Stimulated activated CD4-positive, alpha-beta T cell treated with anti-CD3 and anti-CD28 coated beads, TNF-alpha, amount 100 ng/mL, for 1 hour (primary cell): ENCODE measurements around the gene PRRC2B.

Source experiments
- DNase-seq, 3 donors: peaks; one replicate each; pipeline ENCODE4 v3.0.0-alpha.2; 2020; ENCODE audit warnings: low read depth in 3 of 3, low spot score in 1 of 3

Gene PRRC2B

GRCh38 chr9:131407717-131408195 is 13.9 kb downstream of the PRRC2B start:
- no peak for DNase-seq

GRCh38 chr9:131409458-131409992 is 15.6 kb downstream of the PRRC2B start:
- no peak for DNase-seq

GRCh38 chr9:131410044-131410491 is 16.2 kb downstream of the PRRC2B start:
- DNase-seq, result no peak

DNA sequence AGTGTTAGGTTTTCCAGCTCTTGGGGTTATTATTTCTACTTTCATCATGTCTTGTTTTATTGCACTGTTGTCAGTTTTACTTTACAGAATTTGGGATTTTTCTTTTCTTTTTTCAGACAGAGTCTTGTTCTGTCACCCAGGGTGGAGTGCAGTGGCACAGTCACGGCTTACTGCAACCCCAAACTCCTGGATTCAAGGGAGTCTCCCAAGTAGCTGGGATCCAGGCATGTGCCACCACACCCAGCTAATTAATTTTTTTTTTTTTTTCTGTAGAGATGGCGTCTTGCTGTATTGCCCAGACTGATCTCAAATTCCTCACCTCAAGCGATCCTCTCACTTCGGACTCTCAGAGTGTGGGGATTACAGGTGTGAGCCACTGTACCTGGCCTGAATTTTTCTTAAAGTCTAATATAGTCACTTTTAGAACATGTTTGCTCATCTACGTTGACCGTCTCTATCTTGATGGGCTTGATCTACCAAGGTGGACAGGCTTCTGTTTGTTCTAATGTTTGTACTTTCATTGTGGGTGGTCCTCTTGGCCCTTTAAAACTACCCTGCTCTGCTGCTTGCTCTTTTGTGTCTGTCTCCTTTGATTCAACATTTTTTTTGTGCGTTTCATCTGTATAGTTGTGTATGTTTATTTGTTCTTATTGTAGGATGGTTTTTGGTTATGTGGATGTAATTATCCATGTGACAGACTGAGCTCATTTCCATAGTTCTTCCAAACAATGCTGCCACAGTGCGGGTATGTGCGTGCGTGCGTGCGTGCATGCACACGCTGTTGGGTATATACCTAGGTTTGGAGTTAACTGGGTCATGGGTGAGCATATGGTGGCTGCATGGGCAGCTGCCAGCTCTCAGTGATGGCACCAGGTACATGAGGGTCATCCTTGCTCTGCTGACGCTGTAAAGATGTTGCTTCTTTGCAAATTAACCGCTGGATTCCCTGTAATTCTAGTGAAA is 18.1 kb downstream of the PRRC2B start:
- no peak for DNase-seq

GRCh38 chr9:131416509-131416908 is 22.6 kb downstream of the PRRC2B start:
- DNase-seq, result no peak

DNA sequence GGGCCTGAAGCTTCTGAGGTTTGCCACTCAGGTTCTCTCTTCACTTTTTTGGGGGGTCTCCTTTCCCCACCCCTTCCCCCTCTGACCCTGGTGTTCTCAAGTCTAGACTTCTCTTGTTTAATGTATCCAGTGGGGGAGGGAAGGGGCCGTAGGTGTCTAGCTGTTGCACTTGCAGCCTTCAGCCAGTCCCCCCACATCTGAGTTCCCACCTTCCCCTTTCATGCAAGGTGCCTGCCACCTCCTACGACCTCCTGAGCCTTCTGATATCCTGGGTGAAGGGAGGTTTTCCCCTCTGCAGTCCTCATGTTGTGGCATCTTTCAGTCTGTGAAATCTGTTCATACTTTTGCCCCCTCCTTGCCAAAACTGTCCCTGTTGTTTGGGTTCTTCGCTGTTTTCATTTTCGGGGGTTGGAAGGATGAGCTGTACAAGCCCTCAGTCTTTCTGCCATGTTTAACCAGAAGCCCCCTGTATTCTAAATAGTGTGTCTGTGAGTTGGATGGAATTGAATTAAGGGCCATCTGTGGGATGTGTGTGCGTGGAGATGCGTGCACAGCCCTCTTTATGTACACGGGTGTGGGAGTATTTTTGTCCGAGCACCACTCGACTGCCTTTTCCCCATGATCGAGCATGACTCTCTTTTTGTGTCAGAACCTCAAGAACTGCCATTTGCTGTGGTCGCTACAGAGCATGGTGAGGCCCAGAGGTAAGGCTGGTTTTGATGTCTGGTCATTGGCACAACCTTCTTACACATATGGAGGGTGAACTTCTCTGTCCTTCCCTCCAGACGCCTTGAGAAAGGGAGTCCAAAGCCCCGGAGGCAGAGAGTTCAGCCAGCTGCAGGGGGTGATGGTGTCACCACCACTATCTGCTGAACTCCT is 23.6 kb downstream of the PRRC2B start:
- no peak for DNase-seq

- no peak for DNase-seq
Observed at GRCh38 chr9:131418143-131419025, 24.5 kb downstream of the PRRC2B start.

DNA sequence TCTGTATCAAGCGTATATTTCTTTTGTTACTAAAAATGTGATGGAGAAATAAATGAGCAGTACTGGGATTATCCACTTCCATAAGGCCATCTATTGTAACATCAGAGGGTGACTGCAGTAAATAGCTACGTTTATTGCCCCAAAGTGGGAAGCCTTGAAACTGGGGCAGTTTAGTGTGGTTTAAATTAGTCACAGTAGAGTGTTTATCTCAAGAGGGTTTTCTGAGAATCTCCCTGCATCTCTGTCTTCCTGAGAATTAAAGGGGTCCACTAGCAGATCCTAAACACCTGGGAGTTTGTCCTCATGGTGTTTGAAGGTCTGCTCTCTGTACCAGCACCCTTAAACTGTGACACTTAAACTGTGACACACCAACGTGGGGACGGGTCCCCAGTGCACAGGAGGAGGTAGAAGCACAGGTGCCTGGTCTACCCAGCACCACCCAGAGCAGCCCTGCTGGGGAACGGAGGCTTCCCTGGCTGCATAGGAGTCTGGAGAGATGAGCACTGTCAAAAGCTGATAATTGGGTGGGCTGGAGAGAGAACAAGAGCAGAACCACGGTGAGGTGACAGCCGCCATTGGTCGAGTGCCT is 25.2 kb downstream of the PRRC2B start:
- DNase-seq, result no peak

DNA sequence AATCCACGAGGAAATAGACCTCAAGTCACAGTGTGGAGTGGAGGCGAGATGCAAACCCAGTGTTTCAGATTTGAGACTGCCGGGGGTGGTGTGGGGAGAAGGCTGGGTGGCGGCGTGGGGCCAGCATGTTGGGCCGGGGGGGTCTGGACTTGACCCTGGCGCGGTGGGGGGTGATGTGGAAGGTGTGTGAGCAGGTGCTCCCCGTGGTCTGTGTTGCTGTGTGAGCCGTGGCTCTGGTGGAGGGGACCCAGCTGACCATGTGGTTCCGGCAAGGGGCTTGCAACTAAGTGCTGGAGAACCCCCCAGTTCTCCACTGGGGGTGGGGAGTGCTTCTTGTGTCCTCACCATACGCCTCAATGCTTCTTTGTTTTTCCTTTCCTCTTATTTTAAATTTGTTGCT is 25.8 kb downstream of the PRRC2B start:
- no peak for DNase-seq

- no peak for DNase-seq
Observed at GRCh38 chr9:131420980-131421624, 27.2 kb downstream of the PRRC2B start.

- no peak for DNase-seq
Observed at GRCh38 chr9:131421691-131422090, 27.8 kb downstream of the PRRC2B start.

GRCh38 chr9:131422241-131422792 is 28.4 kb downstream of the PRRC2B start:
- no peak for DNase-seq

DNA sequence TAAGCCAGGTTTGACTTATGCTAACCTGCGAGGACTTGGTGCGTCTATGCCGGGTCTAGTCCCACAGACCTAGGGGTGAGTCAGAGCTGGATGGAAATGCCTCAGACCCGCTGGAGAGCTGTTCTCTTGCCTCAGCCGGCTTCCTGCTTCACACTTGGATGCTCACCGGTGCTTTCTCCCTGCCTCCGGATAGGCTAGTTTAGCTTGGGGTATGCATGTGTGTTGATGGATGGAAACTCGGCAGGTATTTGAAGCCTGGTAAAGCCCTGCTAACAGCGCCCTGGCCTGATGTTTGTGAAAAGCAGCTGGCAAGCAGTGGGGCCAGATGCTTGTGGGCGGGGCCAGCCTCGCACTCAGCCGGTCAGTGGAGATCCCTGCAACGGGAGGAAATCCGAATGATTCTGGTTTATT is 29.3 kb downstream of the PRRC2B start:
- DNase-seq, result no peak

DNA sequence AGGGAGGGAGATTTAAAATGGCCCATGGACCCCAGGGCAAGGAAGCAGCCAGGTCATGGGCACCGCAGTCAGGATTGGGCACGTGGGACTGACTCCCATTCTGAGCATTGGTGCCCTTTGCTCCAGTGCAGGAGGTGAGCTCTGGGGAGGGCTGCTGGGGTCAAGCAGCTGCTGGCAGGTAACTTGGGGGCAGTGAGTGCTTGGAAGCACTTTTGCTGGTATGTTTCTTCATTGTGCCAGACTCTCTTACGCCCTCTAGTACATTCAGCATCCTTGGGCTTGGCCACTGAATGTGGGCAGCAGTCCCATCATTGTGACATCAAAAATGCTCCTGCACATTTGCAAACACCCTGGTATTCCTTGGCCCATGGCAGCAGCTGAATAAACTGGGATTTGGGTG is 32.7 kb downstream of the PRRC2B start:
- no peak for DNase-seq

DNA sequence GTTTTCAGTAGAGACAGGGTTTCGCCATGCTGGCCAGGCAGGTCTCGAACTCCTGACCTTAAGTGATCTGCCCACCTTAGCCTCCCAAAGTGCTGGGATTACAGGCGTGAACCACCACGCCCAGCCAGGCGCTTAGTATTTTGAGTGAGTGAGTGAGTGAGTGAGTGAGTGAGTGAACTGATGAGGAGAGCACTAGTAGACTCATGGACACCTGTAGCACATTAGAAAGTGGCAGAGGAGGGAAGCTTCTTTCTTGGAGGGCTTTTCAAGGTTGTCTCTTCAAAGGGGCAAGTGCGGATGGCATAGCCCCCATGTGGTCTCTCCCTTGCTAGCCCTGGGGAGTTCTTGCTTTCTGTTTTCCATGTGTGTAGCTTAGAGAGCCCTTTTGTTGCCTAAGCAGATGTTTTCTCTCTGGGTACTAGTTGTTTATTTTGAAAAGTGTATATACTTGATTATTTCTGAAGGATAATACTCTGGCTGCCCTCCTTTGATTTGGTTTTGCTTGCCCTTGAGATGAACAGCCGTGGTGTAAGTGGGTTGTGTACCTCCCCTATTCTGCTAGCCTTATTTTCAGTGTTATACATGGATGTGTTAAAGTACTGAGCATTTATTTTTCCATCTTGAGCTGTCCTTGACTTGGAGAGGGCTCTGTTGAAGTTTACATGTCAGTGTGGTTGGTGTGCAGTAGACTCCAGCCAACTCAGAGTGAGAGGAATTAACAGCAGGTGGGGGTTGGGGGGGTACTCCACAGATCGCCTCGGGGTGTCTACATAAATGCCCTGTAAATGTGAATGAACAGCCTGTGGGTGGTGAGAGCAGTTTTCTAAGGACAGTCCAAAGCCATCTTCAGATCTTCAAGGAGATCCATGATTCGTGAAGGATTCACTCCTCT is 35.5 kb downstream of the PRRC2B start:
- DNase-seq, result no peak

GRCh38 chr9:131432050-131432449 is 38.2 kb downstream of the PRRC2B start:
- no peak for DNase-seq

DNA sequence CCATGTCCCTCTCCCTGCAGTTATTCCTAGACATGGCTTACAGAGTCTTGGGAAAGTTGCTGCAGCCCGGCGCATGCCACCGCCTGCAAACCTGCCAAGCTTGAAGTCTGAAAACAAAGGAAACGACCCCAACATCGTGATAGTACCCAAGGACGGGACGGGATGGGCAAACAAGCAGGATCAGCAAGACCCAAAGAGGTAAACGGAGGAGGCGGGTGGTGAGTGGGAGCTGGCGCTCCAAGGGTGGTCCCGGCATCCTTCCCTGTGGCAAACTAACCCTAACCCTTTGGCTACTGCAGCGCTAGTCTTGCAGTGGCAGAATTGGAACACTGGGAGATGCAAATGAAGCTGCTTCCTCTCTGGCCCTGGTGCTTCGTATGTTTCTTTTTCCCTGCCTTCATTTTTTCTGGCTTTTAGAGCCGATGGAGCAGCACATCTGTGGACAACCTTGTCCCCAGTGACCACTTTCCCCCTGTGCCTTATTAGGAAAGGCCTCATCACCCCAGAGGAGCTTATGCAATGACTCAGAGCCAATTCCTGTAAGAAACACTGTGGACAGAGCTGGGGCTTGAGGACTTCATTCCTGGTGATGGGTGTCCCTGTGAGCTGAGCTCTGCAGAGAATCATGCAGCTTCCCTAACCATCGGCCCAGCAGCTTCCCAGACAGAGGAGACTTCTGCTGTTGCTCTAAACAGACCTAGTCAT is 38.9 kb downstream of the PRRC2B start:
- DNase-seq, result no peak
